ENCODE measurements around the gene UBLCP1. TPM values are rescaled to one million over a fixed set of nuclear protein-coding genes. Genes with fewer than 3 reads are reported as not detected.
A peak's percentile ranks its signal among the peaks of the same experiment; 100 is the strongest.

Gene UBLCP1
- total and polyA plus RNA-seq, 2 of the 13 experiments (the other 11 are each of a cell fraction or from before 2014, with no cell fraction given): 6.5 to 12.6 TPM

DNA sequence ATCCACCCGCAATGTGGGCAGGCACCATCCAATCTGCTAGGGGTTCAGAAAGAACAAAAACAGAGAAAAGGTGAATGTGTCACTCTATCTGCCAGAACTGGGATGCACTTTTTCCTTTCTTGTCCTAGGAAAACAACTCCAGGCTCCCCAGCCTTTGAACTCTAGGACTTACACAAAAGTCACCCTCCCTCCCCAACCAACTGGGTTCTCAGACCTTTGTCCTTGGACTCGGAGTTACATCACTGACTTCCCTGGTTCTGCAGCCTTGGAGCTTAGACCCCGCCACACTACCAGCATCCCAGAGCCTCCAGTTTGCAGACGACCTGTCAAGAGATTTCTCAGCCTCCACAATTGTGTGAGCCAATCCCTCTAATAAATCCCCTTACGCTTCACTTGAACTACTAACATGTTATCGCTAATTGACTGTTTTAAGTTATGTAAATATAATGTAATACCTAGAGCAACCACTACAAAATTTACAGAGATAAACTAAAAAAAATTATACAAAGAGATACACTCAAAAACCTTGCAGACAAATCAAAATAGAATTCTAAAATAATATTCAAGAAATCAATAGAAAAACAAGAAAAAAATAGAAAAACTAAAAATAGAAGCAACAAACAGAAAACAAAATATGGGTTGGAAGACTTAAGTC, 5.3 kb upstream of the UBLCP1 start (continued):
- no peak for TF ChIP-seq HOXD1 (CRISPR knock-in tag; IDR thresholded peaks at IDR 0.05)
- TF ChIP-seq CHD2 (IDR thresholded peaks at IDR 0.05; ENCODE audit: low read depth, low read length): no peak
- TF ChIP-seq ZNF777 (CRISPR knock-in tag; IDR thresholded peaks at IDR 0.05): no peak
- no peak for TF ChIP-seq E2F2 (CRISPR knock-in tag; IDR thresholded peaks at IDR 0.05; ENCODE audit: borderline replicate concordance)
- TF ChIP-seq, protein P1, sequence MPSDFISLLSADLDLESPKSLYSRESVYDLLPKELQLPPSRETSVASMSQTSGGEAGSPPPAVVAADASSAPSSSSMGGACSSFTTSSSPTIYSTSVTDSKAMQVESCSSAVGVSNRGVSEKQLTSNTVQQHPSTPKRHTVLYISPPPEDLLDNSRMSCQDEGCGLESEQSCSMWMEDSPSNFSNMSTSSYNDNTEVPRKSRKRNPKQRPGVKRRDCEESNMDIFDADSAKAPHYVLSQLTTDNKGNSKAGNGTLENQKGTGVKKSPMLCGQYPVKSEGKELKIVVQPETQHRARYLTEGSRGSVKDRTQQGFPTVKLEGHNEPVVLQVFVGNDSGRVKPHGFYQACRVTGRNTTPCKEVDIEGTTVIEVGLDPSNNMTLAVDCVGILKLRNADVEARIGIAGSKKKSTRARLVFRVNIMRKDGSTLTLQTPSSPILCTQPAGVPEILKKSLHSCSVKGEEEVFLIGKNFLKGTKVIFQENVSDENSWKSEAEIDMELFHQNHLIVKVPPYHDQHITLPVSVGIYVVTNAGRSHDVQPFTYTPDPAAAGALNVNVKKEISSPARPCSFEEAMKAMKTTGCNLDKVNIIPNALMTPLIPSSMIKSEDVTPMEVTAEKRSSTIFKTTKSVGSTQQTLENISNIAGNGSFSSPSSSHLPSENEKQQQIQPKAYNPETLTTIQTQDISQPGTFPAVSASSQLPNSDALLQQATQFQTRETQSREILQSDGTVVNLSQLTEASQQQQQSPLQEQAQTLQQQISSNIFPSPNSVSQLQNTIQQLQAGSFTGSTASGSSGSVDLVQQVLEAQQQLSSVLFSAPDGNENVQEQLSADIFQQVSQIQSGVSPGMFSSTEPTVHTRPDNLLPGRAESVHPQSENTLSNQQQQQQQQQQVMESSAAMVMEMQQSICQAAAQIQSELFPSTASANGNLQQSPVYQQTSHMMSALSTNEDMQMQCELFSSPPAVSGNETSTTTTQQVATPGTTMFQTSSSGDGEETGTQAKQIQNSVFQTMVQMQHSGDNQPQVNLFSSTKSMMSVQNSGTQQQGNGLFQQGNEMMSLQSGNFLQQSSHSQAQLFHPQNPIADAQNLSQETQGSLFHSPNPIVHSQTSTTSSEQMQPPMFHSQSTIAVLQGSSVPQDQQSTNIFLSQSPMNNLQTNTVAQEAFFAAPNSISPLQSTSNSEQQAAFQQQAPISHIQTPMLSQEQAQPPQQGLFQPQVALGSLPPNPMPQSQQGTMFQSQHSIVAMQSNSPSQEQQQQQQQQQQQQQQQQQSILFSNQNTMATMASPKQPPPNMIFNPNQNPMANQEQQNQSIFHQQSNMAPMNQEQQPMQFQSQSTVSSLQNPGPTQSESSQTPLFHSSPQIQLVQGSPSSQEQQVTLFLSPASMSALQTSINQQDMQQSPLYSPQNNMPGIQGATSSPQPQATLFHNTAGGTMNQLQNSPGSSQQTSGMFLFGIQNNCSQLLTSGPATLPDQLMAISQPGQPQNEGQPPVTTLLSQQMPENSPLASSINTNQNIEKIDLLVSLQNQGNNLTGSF (CRISPR knock-in tag; IDR thresholded peaks at IDR 0.05): no peak
- TF ChIP-seq MIXL1 (CRISPR knock-in tag; IDR thresholded peaks at IDR 0.05): no peak
- no peak for TF ChIP-seq ZNF768 (CRISPR knock-in tag; IDR thresholded peaks at IDR 0.05)
- TF ChIP-seq PAXIP1 (CRISPR knock-in tag; conservative IDR thresholded peaks at IDR 0.05): peak; percentile 77
- TF ChIP-seq SMC3 (IDR thresholded peaks at IDR 0.05; ENCODE audit: low read length): no peak
- TF ChIP-seq CC2D1A (CRISPR knock-in tag; IDR thresholded peaks at IDR 0.05): no peak
- no peak for TF ChIP-seq THYN1 (CRISPR knock-in tag; IDR thresholded peaks at IDR 0.05; ENCODE audit: borderline replicate concordance, low read depth)
- TF ChIP-seq, protein P2, sequence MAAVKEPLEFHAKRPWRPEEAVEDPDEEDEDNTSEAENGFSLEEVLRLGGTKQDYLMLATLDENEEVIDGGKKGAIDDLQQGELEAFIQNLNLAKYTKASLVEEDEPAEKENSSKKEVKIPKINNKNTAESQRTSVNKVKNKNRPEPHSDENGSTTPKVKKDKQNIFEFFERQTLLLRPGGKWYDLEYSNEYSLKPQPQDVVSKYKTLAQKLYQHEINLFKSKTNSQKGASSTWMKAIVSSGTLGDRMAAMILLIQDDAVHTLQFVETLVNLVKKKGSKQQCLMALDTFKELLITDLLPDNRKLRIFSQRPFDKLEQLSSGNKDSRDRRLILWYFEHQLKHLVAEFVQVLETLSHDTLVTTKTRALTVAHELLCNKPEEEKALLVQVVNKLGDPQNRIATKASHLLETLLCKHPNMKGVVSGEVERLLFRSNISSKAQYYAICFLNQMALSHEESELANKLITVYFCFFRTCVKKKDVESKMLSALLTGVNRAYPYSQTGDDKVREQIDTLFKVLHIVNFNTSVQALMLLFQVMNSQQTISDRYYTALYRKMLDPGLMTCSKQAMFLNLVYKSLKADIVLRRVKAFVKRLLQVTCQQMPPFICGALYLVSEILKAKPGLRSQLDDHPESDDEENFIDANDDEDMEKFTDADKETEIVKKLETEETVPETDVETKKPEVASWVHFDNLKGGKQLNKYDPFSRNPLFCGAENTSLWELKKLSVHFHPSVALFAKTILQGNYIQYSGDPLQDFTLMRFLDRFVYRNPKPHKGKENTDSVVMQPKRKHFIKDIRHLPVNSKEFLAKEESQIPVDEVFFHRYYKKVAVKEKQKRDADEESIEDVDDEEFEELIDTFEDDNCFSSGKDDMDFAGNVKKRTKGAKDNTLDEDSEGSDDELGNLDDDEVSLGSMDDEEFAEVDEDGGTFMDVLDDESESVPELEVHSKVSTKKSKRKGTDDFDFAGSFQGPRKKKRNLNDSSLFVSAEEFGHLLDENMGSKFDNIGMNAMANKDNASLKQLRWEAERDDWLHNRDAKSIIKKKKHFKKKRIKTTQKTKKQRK (IDR thresholded peaks at IDR 0.05; ENCODE audit: low read length): no peak
- TF ChIP-seq ZNF800 (CRISPR knock-in tag; IDR thresholded peaks at IDR 0.05): no peak
- no peak for TF ChIP-seq ZNF850 (CRISPR knock-in tag; conservative IDR thresholded peaks at IDR 0.05)
